Bronchial epithelial cell (primary cell): ENCODE results near the gene CD209. TPM values are rescaled to one million over a fixed set of nuclear protein-coding genes. Genes with fewer than 3 reads are reported as not detected.

Source experiments
- DNase-seq: peaks from one replicate; pipeline ENCODE4 v3.0.0-alpha.2; 2010; ENCODE audit warnings: low read depth
- FAIRE-seq: peaks from 2 replicates; lab custom pipeline; 2011; peaks lifted over from hg19 to GRCh38; lab: Jason Lieb, UNC
- H3K27me3 ChIP-seq: 2 replicates; pipeline ENCODE4 v1.5.1; 2011; ENCODE audit warnings: low read length; ENCODE audit not compliant: control insufficient read depth, insufficient read depth
- H3K36me3 ChIP-seq: 2 replicates; pipeline ENCODE4 v1.5.1; 2011; ENCODE audit warnings: low read length; ENCODE audit not compliant: control insufficient read depth, insufficient read depth
- H3K4me3 ChIP-seq: 2 replicates; pipeline ENCODE4 v1.5.1; 2011; ENCODE audit warnings: mild to moderate bottlenecking, low read depth, low read length, control low read depth
- total RNA-seq: library from RNA; depleted of rRNA; stranded (reverse); fragments of >200 nt; gene quantifications from 2 replicates; pipeline ENCODE4 v1.2.1, GENCODE V29; 2014
- TF ChIP-seq, protein P1 (sequence below): IDR thresholded peaks from 2 replicates; pipeline ENCODE4 v1.5.1; 2011; ENCODE audit warnings: mild to moderate bottlenecking, moderate library complexity, low read length, control low read depth, inconsistent platforms; ENCODE audit not compliant: insufficient read depth, severe bottlenecking

CD209 gene
- total RNA-seq, 1 donor from 2014 or later: not detected

DNA sequence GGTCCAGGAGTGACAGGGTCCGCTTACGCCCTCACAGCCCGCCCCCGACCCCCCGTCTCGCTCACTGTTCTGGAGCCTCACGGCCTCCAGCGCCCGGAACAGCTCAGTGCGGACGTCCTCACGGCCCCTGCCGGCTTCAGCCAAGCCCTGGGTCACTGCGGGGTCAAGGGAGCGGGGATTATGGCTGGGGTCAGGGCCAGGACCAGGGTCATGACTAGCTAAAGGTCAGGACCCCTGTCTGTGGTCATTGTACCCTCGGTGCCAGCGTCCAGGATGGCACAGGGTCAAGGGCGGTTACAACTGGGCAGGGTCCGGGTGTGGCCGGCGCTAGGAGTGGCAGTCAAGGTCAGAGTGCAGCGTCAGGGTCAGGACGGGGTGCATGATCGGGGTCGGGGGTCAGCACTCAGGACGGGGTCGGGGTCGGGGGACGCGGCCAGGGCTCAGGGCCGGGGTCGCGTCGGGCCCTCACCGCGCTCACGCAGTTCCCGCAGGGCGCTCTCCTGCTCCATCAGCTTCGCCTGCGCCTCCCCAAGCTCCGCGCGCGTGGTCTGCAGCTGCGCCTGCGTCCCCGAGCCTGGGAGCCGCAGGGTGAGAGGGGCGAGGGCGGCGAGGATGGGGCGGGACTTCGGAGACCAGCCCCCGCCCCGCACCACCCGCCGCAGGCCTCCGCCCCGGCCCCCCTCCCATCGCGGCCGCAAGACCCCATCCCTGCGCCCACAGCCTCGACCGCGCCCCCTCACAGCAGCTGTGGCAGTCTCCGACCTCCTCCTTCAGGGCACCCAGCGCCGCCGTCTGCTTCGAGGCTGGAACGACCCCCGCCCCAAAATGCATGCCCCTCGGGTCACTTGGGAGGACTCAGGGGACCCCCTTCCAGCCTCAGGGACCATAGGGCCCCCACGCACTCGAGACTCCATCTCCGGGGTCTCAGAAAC, 16.8 kb downstream of the CD209 start:
- Histone ChIP-seq H3K36me3 (no peaks in the 10 kb centered on the region), H3K27me3 (peaks cover 7% of the 10 kb centered on the region), H3K4me3 (no peak overlapping the region)
- DNase-seq (no peak), FAIRE-seq (no peak)
- TF ChIP-seq, protein P1, sequence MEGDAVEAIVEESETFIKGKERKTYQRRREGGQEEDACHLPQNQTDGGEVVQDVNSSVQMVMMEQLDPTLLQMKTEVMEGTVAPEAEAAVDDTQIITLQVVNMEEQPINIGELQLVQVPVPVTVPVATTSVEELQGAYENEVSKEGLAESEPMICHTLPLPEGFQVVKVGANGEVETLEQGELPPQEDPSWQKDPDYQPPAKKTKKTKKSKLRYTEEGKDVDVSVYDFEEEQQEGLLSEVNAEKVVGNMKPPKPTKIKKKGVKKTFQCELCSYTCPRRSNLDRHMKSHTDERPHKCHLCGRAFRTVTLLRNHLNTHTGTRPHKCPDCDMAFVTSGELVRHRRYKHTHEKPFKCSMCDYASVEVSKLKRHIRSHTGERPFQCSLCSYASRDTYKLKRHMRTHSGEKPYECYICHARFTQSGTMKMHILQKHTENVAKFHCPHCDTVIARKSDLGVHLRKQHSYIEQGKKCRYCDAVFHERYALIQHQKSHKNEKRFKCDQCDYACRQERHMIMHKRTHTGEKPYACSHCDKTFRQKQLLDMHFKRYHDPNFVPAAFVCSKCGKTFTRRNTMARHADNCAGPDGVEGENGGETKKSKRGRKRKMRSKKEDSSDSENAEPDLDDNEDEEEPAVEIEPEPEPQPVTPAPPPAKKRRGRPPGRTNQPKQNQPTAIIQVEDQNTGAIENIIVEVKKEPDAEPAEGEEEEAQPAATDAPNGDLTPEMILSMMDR: no peak

DNA sequence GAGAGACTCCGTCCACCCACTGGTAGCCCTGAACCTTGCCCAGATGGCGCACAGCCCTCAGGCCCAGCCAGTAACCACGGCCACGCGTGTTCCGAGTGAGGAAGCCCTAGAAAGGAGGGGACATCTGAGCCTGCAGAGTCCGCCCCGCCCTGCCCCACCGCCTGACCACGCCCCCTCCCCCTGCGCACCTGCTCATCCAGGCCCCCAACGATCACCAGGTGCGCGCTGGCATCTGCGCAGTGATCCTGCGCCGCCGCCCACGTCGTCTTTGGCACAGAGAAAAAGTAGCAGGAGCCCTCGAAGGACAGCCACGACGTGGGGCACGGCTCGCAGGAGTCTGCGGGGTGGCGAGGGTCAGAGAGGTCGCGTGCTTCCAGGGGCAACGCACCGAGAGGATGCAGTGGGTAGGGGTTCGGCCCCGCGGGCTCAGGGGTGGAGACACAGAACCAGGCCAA, 17.5 kb downstream of the CD209 start:
- Histone ChIP-seq H3K36me3 (no peaks in the 10 kb centered on the region), H3K27me3 (peaks cover 7% of the 10 kb centered on the region), H3K4me3 (no peak overlapping the region)
- FAIRE-seq: no peak
- TF ChIP-seq, protein P1: no peak
- no peak for DNase-seq

DNA sequence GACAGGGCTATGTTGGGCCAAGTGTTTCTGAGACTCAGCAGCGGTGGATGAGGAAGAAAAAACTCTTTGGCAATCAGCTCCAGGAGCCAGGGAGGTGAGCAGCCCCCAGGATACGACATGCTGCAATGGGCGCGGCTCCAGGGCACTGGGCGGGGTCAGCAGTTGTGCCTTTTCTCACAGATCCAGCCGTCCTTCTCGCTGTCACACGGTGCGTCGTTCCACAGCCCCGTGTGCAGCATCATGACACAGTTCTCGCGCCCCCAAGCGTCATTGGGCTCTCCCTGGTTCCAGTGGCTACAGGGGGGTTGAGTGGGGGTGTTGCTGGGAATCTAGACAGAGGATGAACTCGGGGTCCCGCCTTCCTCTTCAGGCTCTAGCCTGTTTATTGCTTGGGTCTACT, 18.1 kb downstream of the CD209 start:
- TF ChIP-seq, protein P1: no peak
- FAIRE-seq (no peak), DNase-seq (no peak)
- H3K4me3 ChIP-seq: no peak overlapping the region
- H3K27me3 ChIP-seq: peaks cover 7% of the 10 kb centered on the region
- H3K36me3 ChIP-seq: no peaks in the 10 kb centered on the region

DNA sequence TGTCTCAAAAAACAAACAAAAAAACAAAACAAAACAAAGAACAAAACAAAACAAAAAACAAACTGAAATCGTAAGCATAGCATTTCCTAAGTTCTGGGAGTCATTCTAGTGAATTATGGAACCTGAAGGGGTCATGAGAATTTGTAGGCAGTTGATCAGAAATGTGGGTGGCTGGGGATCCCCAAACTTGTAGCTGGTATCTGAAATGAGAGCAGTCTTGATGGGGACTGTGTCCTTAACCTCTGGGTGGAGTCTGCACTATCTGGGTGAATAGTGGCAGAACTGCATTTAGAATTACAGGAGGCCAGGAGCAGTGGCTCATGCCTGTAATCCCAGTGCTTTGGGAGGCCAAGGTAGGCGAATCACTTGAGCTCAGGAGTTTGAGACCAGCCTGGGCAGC, 21.5 kb downstream of the CD209 start:
- H3K27me3 ChIP-seq: peaks cover 7% of the 10 kb centered on the region
- TF ChIP-seq, protein P1: no peak
- no peak overlapping the region for H3K4me3 ChIP-seq
- no peak for DNase-seq
- FAIRE-seq: no peak
- no peaks in the 10 kb centered on the region for H3K36me3 ChIP-seq

DNA sequence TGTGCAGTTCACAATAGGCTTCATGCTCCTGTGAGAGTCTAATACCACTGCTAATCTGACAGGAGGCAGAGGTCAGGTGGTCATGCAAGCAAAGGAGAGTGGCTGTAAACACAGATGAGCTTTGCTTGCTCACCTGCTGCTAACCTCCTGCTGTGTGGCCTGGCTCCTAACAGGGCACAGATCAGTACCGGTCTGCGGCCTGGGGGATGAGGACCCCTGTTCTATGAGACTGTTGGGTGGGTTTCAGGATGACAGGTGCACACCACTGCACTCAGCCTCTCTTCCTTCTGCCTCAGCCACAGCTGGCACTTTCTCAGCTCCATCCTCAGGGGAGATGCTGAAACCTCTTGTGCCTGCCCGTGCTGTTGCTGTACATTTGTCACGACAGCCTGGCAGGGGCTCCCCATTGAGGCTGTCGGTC, 25.1 kb downstream of the CD209 start:
- DNase-seq (no peak), FAIRE-seq (no peak)
- Histone ChIP-seq H3K27me3 (no peaks in the 10 kb centered on the region), H3K36me3 (no peaks in the 10 kb centered on the region), H3K4me3 (no peak overlapping the region)
- TF ChIP-seq, protein P1: no peak

DNA sequence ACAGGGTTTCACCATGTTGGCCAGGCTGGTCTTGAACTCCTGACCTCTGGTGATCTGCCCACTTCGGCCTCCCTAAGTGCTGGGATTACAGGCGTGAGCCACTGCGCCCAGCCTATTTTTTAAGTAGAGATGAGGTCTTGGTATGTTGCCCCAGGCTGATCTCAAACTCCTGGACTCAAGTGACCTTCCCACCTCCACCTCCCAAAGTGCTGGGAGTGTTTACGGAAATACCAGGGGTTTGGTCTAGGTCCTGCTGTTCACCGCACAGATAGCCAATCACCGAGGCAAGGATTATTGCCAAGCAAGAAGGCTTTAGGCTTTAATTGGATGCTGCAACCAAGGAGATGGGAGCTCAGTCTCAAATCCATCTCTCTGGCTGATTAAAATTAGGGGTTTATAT, 27.0 kb downstream of the CD209 start:
- no peak overlapping the region for H3K4me3 ChIP-seq
- FAIRE-seq (no peak), DNase-seq (no peak)
- no peaks in the 10 kb centered on the region for H3K36me3 ChIP-seq
- TF ChIP-seq, protein P1: no peak
- no peaks in the 10 kb centered on the region for H3K27me3 ChIP-seq
